GM12878 (cell line): ENCODE data around the gene PIAS2. TPM values are rescaled to one million over a fixed set of nuclear protein-coding genes. Genes with fewer than 3 reads are reported as not detected.

Source experiments
- ASH2L ChIP-seq: fragments of 300-600, 200-600 bp; sonication (generic); IDR thresholded peaks from 2 replicates; pipeline ENCODE4 v1.6.1; 2017; ENCODE audit warnings: low read depth, mild to moderate bottlenecking, borderline replicate concordance
- CHD2 ChIP-seq: IDR thresholded peaks from 2 replicates; pipeline ENCODE4 v1.6.1; 2011; ENCODE audit warnings: low read depth, low read length, improper control_type of control experiment, borderline replicate concordance
- CREM ChIP-seq: IDR thresholded peaks from 2 replicates; pipeline ENCODE4 v1.6.1; 2014; ENCODE audit warnings: antibody characterized with exemption, low read depth
- EED ChIP-seq: sonication (generic); IDR thresholded peaks from 2 replicates; pipeline ENCODE4 v1.6.1; 2016; ENCODE audit warnings: antibody characterized with exemption, low read depth
- ELK1 ChIP-seq: IDR thresholded peaks from 2 replicates; pipeline ENCODE4 v1.6.1; 2012; ENCODE audit warnings: low read depth, low read length, improper control_type of control experiment
- ETV6 ChIP-seq, 2 experiments: fragments of 450-650 bp in 1 of 2; IDR thresholded peaks in 1 of 2; conservative IDR thresholded peaks in 1 of 2; 2 replicates each; pipeline ENCODE4 v1.6.1; 2014; ENCODE audit warnings: antibody characterized with exemption in 1 of 2, borderline replicate concordance in 1 of 2, low read depth in 1 of 2, mild to moderate bottlenecking in 1 of 2, moderate library complexity in 1 of 2
- FOS ChIP-seq: IDR thresholded peaks from 3 replicates; pipeline ENCODE4 v1.6.1; 2011; ENCODE audit warnings: borderline replicate concordance; ENCODE audit not compliant: insufficient read length; ENCODE audit errors: extremely low read depth
- HDAC2 ChIP-seq: fragments of 200-600 bp; sonication (generic); IDR thresholded peaks from 2 replicates; pipeline ENCODE4 v1.6.1; 2017
- IRF3 ChIP-seq: fragments of 450-650 bp; IDR thresholded peaks from 2 replicates; pipeline ENCODE4 v1.6.1; 2014; ENCODE audit warnings: mild to moderate bottlenecking
- JUNB ChIP-seq: IDR thresholded peaks from 2 replicates; pipeline ENCODE4 v1.6.1; 2016; ENCODE audit warnings: antibody characterized with exemption, mild to moderate bottlenecking
- MTA2 ChIP-seq: fragments of 450-650 bp; IDR thresholded peaks from 2 replicates; pipeline ENCODE4 v1.6.1; 2016; ENCODE audit warnings: low read depth, mild to moderate bottlenecking, moderate library complexity
- MXI1 ChIP-seq: fragments of 150-350 bp; IDR thresholded peaks from 2 replicates; pipeline ENCODE4 v1.6.1; 2011; ENCODE audit warnings: low read depth, mild to moderate bottlenecking, inconsistent platforms, low read length, improper control_type of control experiment
- NR2F1 ChIP-seq: fragments of 450-650 bp; conservative IDR thresholded peaks from 2 replicates; pipeline ENCODE4 v1.6.1; 2017; ENCODE audit warnings: mild to moderate bottlenecking
- NRF1 ChIP-seq: conservative IDR thresholded peaks from 2 replicates; pipeline ENCODE4 v1.6.1; 2011; ENCODE audit warnings: mild to moderate bottlenecking, low read depth, low read length, improper control_type of control experiment
- PKNOX1 ChIP-seq: fragments of 450-650 bp; IDR thresholded peaks from 2 replicates; pipeline ENCODE4 v1.6.1; 2016; ENCODE audit warnings: mild to moderate bottlenecking
- POLR2AphosphoS5 ChIP-seq: IDR thresholded peaks from 2 replicates; pipeline ENCODE4 v1.6.1; 2011; ENCODE audit warnings: mild to moderate bottlenecking, low read length, inconsistent platforms
- POU2F2 ChIP-seq: IDR thresholded peaks from 3 replicates; pipeline ENCODE4 v1.6.1; 2011; ENCODE audit warnings: low read depth, mild to moderate bottlenecking, low read length, borderline replicate concordance
- TAF1 ChIP-seq: IDR thresholded peaks from 2 replicates; pipeline ENCODE4 v1.6.1; 2011; ENCODE audit warnings: mild to moderate bottlenecking, low read depth, low read length, borderline replicate concordance
- USF1 ChIP-seq: IDR thresholded peaks from 2 replicates; pipeline ENCODE4 v1.6.1; 2011; ENCODE audit warnings: borderline replicate concordance, low read depth, mild to moderate bottlenecking, moderate library complexity, mixed read lengths, low read length; ENCODE audit not compliant: insufficient read depth; ENCODE audit errors: extremely low read length
- WRNIP1 ChIP-seq: IDR thresholded peaks from 2 replicates; pipeline ENCODE4 v1.6.1; 2011; ENCODE audit warnings: low read depth, low read length, improper control_type of control experiment, borderline replicate concordance
- ZNF217 ChIP-seq: fragments of 450-650 bp; IDR thresholded peaks from 2 replicates; pipeline ENCODE4 v1.6.1; 2017; ENCODE audit warnings: antibody characterized with exemption, mild to moderate bottlenecking
- ZNF687 ChIP-seq: fragments of 450-650 bp; IDR thresholded peaks from 2 replicates; pipeline ENCODE4 v1.6.1; 2017; ENCODE audit warnings: mild to moderate bottlenecking, moderate library complexity
- polyA plus RNA-seq, 11 experiments: library from polyadenylated mRNA; depleted of rRNA in 4 of 11; unstranded in 6 of 11; stranded (reverse) in 5 of 11; fragments of >200 nt; fragmentation: Nextera tagmentation in 4 of 11; fragmentation: Illumina TruSeq in 1 of 11; extraction: Ambion mirVana in 4 of 11; extraction: Trizol in 1 of 11; gene quantifications; 1 replicate in 1 of 11; 2 replicates in 10 of 11; pipeline versions ENCODE4 v1.2.1 to v1.2.3, GENCODE V29; 2011 to 2016; ENCODE audit warnings: inconsistent platforms in 2 of 11, missing spikeins in 2 of 11, low read depth in 1 of 11
- total RNA-seq, 4 experiments: library from RNA; depleted of rRNA in 3 of 4; stranded (reverse); fragments of >200 nt in 3 of 4; fragmentation: Illumina TruSeq in 1 of 4; extraction: Trizol in 1 of 4; gene quantifications; 2 replicates each; pipeline versions ENCODE4 v1.2.1 to v1.2.3, GENCODE V29; 2013 to 2021

The PIAS2 gene
- total and polyA plus RNA-seq, 10 of the 15 experiments (the other 5 are each of a cell fraction or from before 2014, with no cell fraction given), result 4.0 to 31.8 (median 22.4) TPM

GRCh38 chr18:46917108-46917802, at the start of gene PIAS2, which contains the start of gene KATNAL2 (continued):
- TF ChIP-seq ETV6 (conservative IDR thresholded peaks at IDR 0.05 in 1 of 2, IDR thresholded peaks at IDR 0.05 in 1 of 2; ENCODE audit: borderline replicate concordance in 1 of 2, low read depth in 1 of 2) (no peak), FOS (no peak), POLR2AphosphoS5 (peak; percentile 69; the same call in 1 of the 2 replicates), HDAC2 (no peak), MXI1 (no peak), CHD2 (no peak), JUNB (no peak), WRNIP1 (no peak), NR2F1 (peak; percentile 65; the same call in 1 of the 2 replicates), POU2F2 (peak; percentile 52; the same call in 1 of the 3 replicates), NRF1 (no peak), IRF3 (no peak), ZNF217 (peak; percentile 58; the same call in 1 of the 2 replicates), PKNOX1 (no peak), USF1 (peak; percentile 87), MTA2 (no peak), ASH2L (peak; percentile 96; the same call in 1 of the 2 replicates), ZNF687 (peak; percentile 64; the same call in 1 of the 2 replicates), CREM (no peak), ELK1 (no peak), EED (peak; percentile 18; the same call in 1 of the 2 replicates), TAF1 (peak; percentile 78; the same call in 1 of the 2 replicates)
